ENCODE data around the gene RNF112. TPM values are rescaled to one million over a fixed set of nuclear protein-coding genes. Genes with fewer than 3 reads are reported as not detected.

RNF112 gene
- total and polyA plus RNA-seq, 2 experiments from 2014 or later = 0.83 to 9.1 TPM

DNA sequence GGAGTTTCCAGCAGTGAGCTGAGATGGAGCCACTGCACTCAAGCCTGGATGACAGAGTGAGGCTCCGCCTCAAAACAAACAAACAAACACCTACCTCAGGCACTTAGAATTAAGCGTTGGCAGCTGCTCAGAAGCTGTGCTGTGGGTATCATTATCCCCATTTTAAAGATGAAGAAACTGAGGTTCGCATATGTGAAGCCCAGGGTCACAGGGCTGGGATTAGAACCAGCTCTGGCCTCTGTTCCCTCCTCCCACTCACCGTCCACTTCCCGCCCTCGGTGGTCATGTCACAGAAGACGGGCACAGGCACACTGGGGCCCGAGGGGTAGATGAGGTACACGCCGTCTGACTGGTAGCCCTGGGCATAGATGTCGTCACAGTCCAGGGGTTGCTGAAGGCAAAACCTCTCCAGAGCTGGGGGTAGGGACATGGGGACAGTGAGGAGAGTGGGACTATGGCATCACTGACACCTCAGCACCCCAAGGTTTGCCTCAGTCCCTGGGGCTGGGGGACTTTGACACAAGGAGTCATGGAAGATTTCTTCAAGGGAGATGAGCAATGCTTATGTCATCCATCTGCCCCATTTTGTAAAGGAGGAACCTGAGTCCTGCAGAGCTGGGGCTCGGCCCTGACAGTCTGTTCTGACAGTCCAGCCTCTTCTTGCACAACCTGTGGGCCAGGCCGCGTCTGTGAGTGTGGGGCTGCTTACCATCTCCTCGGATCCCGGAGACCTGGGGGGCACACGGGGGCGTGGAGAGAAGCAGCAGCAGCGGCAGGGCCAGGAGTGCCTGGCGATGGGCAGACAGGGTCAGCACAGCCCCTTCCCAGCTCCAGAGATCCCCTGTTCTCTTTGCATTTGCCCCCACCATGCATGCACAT lies 24.7 kb upstream of the RNF112 start:
- H3K4me3 ChIP-seq = peak overlapping the region; percentile 47
- H3K27me3 ChIP-seq (replicated peaks; ENCODE audit: insufficient read depth) = no peaks in the 10 kb centered on the region
- peaks cover 43% of the 10 kb centered on the region for H3F3A ChIP-seq (ENCODE audit: insufficient read depth)
- peak overlapping the region; percentile 82 for H3K9ac ChIP-seq
- H3K4me2 ChIP-seq (ENCODE audit: unreplicated experiment) = peak overlapping the region; percentile 52
- in situ Hi-C loops (cut with MboI) = no loop called here
- peaks cover 7% of the 10 kb centered on the region; the same call in 1 of the 2 replicates for H3K36me3 ChIP-seq (ENCODE audit: low read depth)
- H4K20me1 ChIP-seq (ENCODE audit: insufficient read depth) = no peaks in the 10 kb centered on the region
- TF ChIP-seq EZH2phosphoT487 (IDR thresholded peaks at IDR 0.05; ENCODE audit: insufficient read depth, low read depth) (no peak), EZH2 (IDR thresholded peaks at IDR 0.05; ENCODE audit: insufficient read depth, poor library complexity, severe bottlenecking) (no peak)
- H3K4me1 ChIP-seq (ENCODE audit: insufficient read depth) = peaks cover 46% of the 10 kb centered on the region
- H3K9me2 ChIP-seq (ENCODE audit: insufficient read depth) = no peaks in the 10 kb centered on the region
- peak; percentile 98 for DNase-seq
- H2AFZ ChIP-seq = no peak overlapping the region
- H3K27ac ChIP-seq = peak overlapping the region; percentile 94
- H3K79me2 ChIP-seq (ENCODE audit: insufficient read depth) = peaks cover 18% of the 10 kb centered on the region
- no peaks in the 10 kb centered on the region for H3K9me3 ChIP-seq (ENCODE audit: low read depth)
- WGBS, 2 experiments (ENCODE audit: low coverage in 1 of 2, low lambda C conversion rate in 2 of 2, missing lambda C conversion rate in 2 of 2) = 11 to 13% methylated on average over 19 to 20 of the region's 20 CpGs

DNA sequence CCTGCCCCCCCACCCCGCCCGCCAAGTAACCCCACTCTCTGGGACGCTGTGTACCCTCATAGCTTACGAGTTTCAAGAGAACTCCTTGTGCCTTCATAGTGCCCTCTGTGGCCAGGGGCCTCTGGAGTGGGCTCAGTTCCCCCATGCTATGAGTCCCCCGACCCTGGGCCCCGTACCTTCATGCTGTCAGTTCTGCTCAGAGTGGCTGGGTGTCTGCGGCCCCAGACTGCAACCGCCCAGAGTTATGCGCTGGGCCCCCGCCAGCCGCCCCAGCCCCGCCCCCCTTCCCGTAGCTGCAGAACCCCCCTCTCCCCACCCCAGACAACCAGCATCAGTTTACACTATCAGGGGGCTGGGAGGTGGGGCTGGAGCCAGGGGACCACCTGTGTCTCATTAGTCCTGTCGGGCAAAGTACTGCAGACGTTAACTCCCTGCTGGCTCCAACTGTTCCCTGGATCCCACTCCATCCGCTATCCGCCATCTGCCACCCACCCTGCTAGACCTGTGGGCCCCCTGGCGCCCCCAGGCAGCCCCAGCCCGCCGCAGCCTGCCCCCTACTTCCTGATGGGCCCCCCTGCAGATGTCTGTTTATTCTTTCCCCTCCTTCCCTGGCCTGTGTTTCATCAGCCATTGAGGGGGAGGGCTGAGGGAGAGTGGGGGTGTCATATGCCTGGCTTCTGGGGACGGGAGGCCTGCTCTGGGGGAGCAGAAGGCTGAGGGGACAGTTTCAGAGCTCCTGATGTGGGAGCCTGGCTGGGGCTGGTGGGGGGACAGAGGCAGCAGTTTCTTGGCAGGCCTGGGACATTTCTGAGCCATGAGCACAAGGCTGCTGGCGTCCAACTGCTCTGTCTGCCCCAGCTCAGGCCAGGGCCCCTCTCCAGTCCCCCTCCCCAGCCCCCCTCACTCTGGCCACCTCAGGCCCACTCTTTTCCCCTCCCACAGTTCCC lies 23.8 kb upstream of the RNF112 start, which contains the start of gene MFAP4:
Gene MFAP4 (minus strand): TSS at position 217 of the 947 bp plus-strand sequence. CDS start 35 bp downstream, at position 182.
- H2AFZ ChIP-seq = peak within 1 kb of the TSS; percentile 45; the same call in 1 of the 2 replicates
- no peaks in the 10 kb centered on the region for H3K9me2 ChIP-seq (ENCODE audit: insufficient read depth)
- H3K27ac ChIP-seq = peak within 1 kb of the TSS; percentile 94
- WGBS, 2 experiments (ENCODE audit: low coverage in 1 of 2, low lambda C conversion rate in 2 of 2, missing lambda C conversion rate in 2 of 2) = 2% methylated on average over 9 to 20 of the region's 22 CpGs
- no peaks in the 10 kb centered on the region for H4K20me1 ChIP-seq (ENCODE audit: insufficient read depth)
- peak within 1 kb of the TSS; percentile 47 for H3K4me3 ChIP-seq
- peak within 1 kb of the TSS; percentile 82 for H3K9ac ChIP-seq
- H3K27me3 ChIP-seq (replicated peaks; ENCODE audit: insufficient read depth) = no peaks in the 10 kb centered on the region
- H3F3A ChIP-seq (ENCODE audit: insufficient read depth) = peaks cover 43% of the 10 kb centered on the region
- in situ Hi-C loops (cut with MboI) = no loop called here
- TF ChIP-seq EZH2phosphoT487 (IDR thresholded peaks at IDR 0.05; ENCODE audit: insufficient read depth, low read depth) (no peak), EZH2 (IDR thresholded peaks at IDR 0.05; ENCODE audit: insufficient read depth, poor library complexity, severe bottlenecking) (no peak)
- H3K4me2 ChIP-seq (ENCODE audit: unreplicated experiment) = peak within 1 kb of the TSS; percentile 52
- H3K4me1 ChIP-seq (ENCODE audit: insufficient read depth) = peaks cover 46% of the 10 kb centered on the region
- peaks cover 4% of the 10 kb centered on the region; the same call in 1 of the 2 replicates for H3K36me3 ChIP-seq (ENCODE audit: low read depth)
- peak; percentile 93 for DNase-seq
- peaks cover 9% of the 10 kb centered on the region for H3K79me2 ChIP-seq (ENCODE audit: insufficient read depth)
- H3K9me3 ChIP-seq (ENCODE audit: low read depth) = no peaks in the 10 kb centered on the region

DNA sequence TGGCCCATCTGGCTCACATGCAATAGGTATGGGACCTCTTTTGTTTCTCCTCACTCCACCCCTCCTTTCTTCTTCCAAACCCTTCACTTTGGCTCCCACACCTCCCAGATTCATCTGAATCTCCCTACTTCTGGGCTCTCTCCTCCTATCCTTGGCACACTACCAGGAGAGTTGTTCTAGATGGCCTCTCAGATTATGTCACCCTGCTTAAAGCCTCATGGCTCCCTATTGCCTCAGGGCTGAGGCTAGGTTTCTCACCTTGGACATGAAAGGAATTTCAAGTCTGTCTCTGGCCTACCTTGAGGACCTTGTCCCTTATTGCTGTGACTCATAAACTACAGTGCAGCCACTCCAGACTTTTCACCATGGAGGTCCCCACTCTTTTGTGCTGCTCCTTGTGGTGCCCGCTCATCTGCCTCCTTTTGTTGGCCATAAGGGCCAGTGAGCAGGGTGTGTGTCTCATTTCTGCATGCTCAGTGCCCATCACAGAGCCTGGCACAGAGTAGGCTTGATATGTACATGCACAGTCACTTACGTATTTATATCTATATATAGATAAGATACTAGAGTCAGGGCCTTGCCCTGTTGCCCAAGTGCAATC lies 23.0 kb upstream of the RNF112 start:
- Histone ChIP-seq H3K4me2 (ENCODE audit: unreplicated experiment) (peak overlapping the region; percentile 52), H4K20me1 (ENCODE audit: insufficient read depth) (no peaks in the 10 kb centered on the region), H3F3A (ENCODE audit: insufficient read depth) (peaks cover 40% of the 10 kb centered on the region), H3K79me2 (ENCODE audit: insufficient read depth) (peaks cover 1% of the 10 kb centered on the region), H3K9me2 (ENCODE audit: insufficient read depth) (no peaks in the 10 kb centered on the region), H3K27me3 (replicated peaks; ENCODE audit: insufficient read depth) (no peaks in the 10 kb centered on the region), H3K4me1 (ENCODE audit: insufficient read depth) (peaks cover 46% of the 10 kb centered on the region), H3K36me3 (ENCODE audit: low read depth) (0 out of 2 replicates have a peak, but pooled peaks cover 4% of the 10 kb centered on the region), H2AFZ (no peak overlapping the region), H3K9ac (peak overlapping the region; percentile 82), H3K9me3 (ENCODE audit: low read depth) (no peaks in the 10 kb centered on the region), H3K27ac (peak overlapping the region; percentile 94), H3K4me3 (no peak overlapping the region)
- WGBS, 2 experiments (ENCODE audit: low coverage in 1 of 2, low lambda C conversion rate in 2 of 2, missing lambda C conversion rate in 2 of 2) = 75 to 85% methylated on average over 2 of the region's 2 CpGs
- in situ Hi-C loops (cut with MboI) = no loop called here
- peak; percentile 95 for DNase-seq
- TF ChIP-seq EZH2phosphoT487 (IDR thresholded peaks at IDR 0.05; ENCODE audit: insufficient read depth, low read depth) (no peak), EZH2 (IDR thresholded peaks at IDR 0.05; ENCODE audit: insufficient read depth, poor library complexity, severe bottlenecking) (no peak)

All from GM23248 (cell line).